ENCODE measurements around the gene DYNC2H1.

DYNC2H1 gene

GRCh38 chr11:103274025-103274424 lies 164.8 kb downstream of the DYNC2H1 start:
- DNase-seq (ENCODE audit: low read depth in 2 of 2), result no peak

GRCh38 chr11:103279821-103280220 lies 170.6 kb downstream of the DYNC2H1 start:
- DNase-seq (ENCODE audit: low read depth in 2 of 2), result no peak

GRCh38 chr11:103281301-103281700 lies 172.1 kb downstream of the DYNC2H1 start:
- DNase-seq (ENCODE audit: low read depth in 2 of 2), result no peak

- no peak for DNase-seq (ENCODE audit: low read depth in 2 of 2)
These were observed 175.0 kb downstream of the DYNC2H1 start for GRCh38 chr11:103284260-103284659.

- DNase-seq (ENCODE audit: low read depth in 2 of 2), result no peak
These were observed 185.3 kb downstream of the DYNC2H1 start for GRCh38 chr11:103294516-103294915.

GRCh38 chr11:103295704-103296103 lies 186.5 kb downstream of the DYNC2H1 start:
- DNase-seq (ENCODE audit: low read depth in 2 of 2), result no peak

- no peak for DNase-seq (ENCODE audit: low read depth in 2 of 2)
These were observed 188.7 kb downstream of the DYNC2H1 start for GRCh38 chr11:103297900-103298299.

DNA sequence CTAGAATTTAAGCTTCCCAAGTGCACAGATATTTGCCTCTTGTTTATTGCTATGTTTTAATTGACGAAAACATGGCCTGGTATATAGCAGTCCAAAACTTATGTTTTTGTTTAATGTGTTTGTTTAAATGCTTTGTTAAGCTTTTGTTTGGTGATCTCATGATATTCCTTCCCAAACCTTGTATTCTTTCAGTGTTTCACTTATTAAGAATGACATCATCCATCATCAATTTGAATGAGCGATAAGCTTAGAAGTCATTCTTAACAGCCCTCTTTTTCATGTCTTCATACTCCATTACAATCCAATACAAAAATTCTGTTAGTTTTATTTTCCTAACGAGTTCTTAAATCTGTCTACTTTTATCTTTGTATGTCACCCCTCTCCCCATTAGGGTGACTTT lies 206.0 kb downstream of the DYNC2H1 start:
- DNase-seq (ENCODE audit: low read depth in 2 of 2), result no peak

GRCh38 chr11:103317118-103317517 lies 207.9 kb downstream of the DYNC2H1 start:
- DNase-seq (ENCODE audit: low read depth in 2 of 2), result no peak

DNA sequence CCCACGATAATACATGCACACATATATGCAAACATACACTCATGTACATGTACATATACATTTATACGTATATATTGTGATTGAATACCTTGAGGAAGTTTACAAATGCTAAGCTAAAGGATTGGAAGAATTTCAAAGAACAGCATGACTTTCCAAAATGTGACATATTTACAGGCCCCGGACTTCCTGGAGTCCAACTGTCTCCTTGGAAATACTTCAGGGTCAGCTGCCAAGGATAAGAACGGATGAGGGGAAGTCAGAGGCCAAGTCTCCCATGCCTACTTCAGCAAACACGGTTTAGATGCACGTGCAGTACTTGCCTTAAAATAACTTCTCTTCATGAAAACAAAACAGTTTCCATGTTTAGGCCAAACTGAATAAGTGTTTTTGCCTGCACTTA lies 213.6 kb downstream of the DYNC2H1 start:
- DNase-seq (ENCODE audit: low read depth in 2 of 2), result no peak

- no peak for DNase-seq (ENCODE audit: low read depth in 2 of 2)
These were observed 216.5 kb downstream of the DYNC2H1 start for GRCh38 chr11:103325686-103326069.

GRCh38 chr11:103326070-103326794 lies 217.0 kb downstream of the DYNC2H1 start:
- DNase-seq (ENCODE audit: low read depth in 2 of 2), result no peak

DNA sequence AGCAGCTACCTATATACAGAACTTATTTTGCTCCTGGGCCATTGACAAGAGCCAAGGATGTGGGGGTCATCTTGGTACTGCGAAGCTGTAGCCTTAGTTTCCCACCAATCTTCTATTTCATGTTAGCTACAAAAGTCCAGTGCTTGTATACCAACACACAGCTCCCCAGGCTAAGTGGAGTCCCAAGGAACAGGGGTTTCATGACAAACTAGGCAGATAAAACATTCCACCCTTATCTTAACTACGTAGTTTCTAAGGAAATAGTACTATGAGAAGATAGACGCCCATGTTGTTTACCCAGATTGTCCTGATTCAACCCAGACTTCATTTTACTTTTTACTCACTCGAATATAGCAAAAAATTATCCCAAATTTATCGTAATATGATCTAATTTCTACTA lies 218.5 kb downstream of the DYNC2H1 start:
- no peak for DNase-seq (ENCODE audit: low read depth in 2 of 2)

- DNase-seq (ENCODE audit: low read depth in 2 of 2), result no peak
These were observed 223.2 kb downstream of the DYNC2H1 start for GRCh38 chr11:103332409-103332808.

GRCh38 chr11:103338621-103339484 lies 229.6 kb downstream of the DYNC2H1 start:
- no peak for DNase-seq (ENCODE audit: low read depth in 2 of 2)

GRCh38 chr11:103339485-103339857 lies 230.2 kb downstream of the DYNC2H1 start:
- no peak for DNase-seq (ENCODE audit: low read depth in 2 of 2)

DNA sequence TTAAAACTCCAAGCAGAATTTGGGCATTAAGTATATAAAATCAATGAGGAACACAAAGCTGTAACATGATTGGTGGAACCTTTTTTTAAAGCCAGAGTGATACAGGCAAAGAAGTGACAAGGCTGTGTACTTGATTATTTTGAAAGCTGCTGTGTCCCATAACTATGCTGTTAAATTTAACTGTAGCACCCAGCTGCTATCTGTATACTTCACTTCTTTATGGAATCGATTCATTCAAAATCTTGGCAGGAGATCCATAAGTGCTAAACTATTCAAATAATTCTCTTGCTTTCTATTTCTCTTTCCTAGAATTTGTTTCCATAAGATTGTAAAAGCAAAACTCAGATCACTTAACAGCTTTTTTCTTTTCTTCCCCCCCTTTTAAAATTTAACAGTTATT lies 231.7 kb downstream of the DYNC2H1 start:
- DNase-seq (ENCODE audit: low read depth in 2 of 2), result no peak

- no peak for DNase-seq (ENCODE audit: low read depth in 2 of 2)
These were observed 235.7 kb downstream of the DYNC2H1 start for GRCh38 chr11:103344886-103345285.

GRCh38 chr11:103349595-103349994 lies 240.4 kb downstream of the DYNC2H1 start:
- DNase-seq (ENCODE audit: low read depth in 2 of 2), result no peak

DNA sequence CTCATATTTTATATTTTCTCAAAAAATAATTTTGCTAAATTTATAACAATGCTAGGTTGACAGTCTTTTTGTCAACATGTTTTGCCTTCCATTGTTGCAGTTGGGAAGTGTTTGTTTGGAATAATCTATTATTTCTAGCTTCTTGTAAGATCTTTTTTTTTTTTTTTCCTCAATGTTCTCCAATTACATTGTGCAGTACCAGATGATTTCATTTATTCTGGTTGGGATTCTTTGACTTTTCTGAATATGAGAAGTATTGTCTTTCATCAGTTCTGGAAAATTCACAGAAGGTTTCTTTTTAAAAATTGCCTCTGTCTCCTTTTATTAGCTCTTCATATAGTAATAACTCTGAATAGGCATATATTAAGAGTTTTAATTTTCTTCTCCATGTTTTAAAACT lies 245.4 kb downstream of the DYNC2H1 start:
- no peak for DNase-seq (ENCODE audit: low read depth in 2 of 2)

DNA sequence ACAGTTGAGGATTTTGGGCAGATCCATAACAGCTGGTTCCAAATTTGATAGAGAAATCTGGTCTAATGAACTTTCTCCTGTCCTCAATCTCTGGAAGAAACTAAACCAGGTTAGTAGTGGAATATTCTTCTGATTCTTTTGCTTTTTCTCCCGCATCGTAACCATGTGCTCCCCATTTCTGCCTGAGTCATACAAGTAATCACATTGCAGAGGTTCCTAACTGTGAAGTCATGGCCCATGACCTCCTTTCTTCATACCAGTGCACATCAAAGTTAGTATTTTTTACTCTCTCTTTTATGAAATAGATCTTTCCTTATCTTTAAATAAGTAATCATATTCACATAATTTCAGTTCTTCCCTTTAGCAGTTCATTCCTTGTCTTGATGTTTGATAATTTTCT lies 249.0 kb downstream of the DYNC2H1 start:
- DNase-seq (ENCODE audit: low read depth in 2 of 2), result no peak

DNA sequence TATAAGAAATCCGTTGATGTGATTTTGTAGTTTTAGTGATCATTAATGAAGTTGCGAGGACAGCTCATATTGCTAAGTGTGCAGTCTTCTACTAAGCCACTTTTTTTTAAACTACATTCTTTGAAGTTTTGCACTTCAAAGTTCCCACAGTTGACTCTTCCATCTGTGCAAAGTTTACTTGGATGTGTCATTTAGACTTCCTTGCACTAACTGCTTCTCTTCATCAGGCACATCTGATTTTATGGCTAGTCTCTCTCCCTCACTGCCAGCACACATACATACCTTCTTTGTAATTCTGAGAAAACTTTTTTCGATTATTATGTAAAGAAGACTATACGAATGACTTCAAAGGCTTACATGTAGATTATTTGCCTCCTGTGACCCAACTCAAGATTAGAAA lies 250.0 kb downstream of the DYNC2H1 start:
- no peak for DNase-seq (ENCODE audit: low read depth in 2 of 2)

DNA sequence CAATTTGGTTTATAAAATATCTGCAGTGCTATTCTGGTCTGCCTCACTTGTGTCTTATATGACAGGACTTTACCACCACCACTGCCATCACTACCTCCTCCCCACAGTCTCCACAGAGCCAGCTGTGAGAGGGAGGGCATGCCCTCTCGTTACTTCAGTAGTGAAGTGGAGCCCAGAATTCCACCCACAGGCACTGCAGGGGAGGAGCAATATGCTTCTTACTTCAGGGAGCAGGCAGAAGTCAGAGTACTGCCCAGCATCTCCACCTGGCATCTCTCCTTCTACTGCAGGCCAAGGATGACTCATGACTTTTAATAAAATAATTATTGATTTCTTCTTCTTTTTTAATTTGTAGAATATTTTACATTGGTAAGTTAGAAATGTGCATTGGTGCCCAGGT lies 255.5 kb downstream of the DYNC2H1 start:
- no peak for DNase-seq (ENCODE audit: low read depth in 2 of 2)
